ENCODE data around the gene ECI2.

GRCh38 chr6:4129446-4129845 is 5.9 kb downstream of the ECI2 start:
- no peak for TF ChIP-seq RAD21 (CRISPR knock-in tag; IDR thresholded peaks at IDR 0.05)
- no peak for TF ChIP-seq CTCF (CRISPR knock-in tag; IDR thresholded peaks at IDR 0.05)
- TF ChIP-seq GABPA (IDR thresholded peaks at IDR 0.05; ENCODE audit: low read depth, low read length): no peak
- no peak for TF ChIP-seq GABPA (CRISPR knock-in tag; IDR thresholded peaks at IDR 0.05; ENCODE audit: low read depth)
- no peak for TF ChIP-seq POLR2A (IDR thresholded peaks at IDR 0.05; ENCODE audit: insufficient read depth in 1 of 2, low read depth in 2 of 2, low read length in 2 of 2)

Measured in HepG2 (cell line).